ENCODE data around the gene OR2K2.
"Not testable (repeated sequence)": the region's sequence is repeated elsewhere in the genome, so short reads cannot be mapped to it uniquely, and the experiment has no call there.

Gene OR2K2, protein sequence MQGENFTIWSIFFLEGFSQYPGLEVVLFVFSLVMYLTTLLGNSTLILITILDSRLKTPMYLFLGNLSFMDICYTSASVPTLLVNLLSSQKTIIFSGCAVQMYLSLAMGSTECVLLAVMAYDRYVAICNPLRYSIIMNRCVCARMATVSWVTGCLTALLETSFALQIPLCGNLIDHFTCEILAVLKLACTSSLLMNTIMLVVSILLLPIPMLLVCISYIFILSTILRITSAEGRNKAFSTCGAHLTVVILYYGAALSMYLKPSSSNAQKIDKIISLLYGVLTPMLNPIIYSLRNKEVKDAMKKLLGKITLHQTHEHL

DNA sequence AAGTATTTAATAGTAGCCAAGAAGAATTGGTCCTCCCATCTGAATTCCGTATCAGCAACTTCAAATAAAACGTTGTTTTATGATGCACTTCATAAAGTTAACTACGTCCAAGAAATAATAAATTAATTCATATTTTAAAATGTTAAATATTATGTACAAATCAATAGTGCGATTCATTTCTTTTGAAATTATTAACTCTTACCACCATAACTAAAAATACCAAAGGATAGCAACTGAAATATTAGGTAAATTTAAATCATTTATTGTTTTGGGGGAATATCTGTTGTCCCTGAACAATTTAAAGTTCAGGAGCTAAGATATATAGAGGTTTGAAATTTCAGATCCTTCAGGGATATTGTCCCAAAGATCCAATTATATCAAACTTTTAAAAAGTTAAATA, at the start of gene OR2K2:
TSS of gene OR2K2 (minus strand) at position 101 of the 400 bp plus-strand sequence. CDS start 1,791 bp downstream, outside the sequence.
- no peak for DNase-seq

DNA sequence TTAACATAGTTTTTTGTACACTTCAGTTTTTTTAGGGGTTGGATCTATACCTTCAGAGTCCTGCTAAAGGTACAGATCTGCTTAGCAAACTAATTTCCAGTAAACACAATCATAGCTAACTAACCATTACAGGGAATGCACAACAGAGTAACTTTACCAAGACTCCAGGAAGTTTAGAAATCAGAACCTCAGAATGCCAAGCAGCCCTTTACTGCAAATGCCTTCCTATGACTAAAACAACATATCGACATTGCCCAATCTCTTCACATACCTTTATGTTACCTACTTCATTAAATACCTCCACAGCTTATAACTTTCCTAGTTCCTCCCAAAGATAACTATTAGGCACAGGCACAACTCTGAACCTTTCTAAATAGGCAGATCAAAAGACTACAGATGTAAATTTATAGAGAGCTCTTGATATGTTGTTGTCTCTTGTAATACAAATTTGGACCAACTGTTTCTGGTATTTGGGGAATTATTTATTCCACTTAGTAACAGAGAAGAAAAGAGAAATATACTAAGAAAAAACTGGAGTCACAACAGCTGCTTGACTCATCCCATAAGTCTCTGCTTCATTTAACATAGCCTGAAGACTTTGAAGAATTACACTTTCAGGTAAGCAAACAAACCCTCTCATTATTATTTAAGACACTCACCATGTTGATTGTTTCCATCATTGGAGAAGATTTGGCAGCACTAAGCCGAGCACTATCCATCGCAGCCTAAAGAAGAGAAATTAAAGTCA, 46.0 kb upstream of the OR2K2 start:
- DNase-seq, result no peak

DNA sequence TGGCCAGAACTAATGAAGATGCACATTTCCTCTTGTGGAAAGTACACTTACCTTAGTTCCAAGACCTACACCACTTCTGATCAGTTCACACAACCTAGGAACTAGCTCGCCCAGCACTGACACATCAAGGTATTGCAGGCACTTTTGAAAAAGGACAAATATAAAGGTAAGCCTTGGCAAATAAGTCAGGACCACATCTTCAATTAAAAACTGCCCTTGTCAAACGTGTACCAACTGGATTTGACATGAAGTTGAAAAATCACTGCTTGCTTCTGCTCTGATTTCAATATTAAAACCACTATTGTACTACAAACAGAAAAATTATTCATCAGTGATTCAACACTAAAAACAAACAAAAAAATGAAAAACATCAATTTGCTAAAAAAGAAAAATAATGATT, 45.0 kb upstream of the OR2K2 start:
- DNase-seq, result no peak

DNA sequence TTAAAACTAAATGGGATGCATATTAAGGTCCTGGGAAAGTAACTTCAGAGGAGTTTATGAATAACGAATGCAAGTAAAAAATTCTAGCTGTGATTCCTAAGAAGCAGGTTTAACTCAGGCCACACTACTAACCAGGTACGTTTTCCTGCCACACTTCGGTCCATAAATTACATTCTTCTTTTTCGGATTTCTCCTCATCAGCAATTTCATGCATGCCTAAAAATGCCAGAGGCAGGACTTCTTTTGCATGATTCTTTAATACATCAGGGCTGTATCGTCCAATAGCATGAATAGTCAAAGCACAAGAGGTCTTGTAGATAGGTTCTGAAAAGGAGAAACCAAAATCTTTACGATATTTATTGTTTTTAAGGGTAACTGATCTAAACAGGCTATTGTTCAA, 42.3 kb upstream of the OR2K2 start:
- no peak for DNase-seq

DNA sequence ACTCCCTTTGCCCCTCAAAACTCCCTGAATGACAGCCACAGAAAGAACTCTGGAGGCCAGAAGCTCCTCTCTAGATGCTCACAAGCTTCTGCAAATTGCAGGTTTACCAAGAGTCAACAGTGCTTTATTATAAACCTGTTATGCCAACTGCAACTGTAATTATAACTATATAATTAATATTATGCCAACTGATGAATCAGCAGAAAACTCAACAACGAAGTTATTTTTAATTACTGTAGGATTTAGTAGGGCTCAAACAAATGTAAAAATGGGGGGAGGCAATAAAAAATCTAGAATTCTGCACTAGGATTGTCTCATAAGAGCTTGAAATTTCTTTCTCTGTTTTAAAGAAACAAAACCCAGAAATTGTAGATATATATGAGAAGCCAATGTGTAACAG, 37.0 kb upstream of the OR2K2 start:
- no peak for DNase-seq

DNA sequence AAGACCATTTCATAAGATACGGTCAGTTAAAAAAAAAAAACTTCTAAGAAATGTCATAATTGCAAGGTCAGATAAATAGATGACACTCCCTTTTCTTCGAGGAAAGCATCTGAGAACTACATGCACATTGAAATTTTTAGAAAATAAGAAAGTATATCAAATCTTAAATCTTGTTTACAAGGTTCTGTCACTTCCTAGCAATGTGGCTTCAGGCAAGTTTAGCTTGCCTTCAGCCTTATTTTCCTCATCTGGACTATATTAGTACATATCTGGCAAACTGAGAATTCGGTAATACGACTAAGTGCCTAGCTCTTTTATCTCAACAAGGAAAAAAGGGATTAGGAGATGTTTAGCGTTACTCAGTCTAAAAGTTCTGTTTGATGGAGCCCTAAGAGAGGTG, 32.5 kb upstream of the OR2K2 start:
- no peak for DNase-seq

DNA sequence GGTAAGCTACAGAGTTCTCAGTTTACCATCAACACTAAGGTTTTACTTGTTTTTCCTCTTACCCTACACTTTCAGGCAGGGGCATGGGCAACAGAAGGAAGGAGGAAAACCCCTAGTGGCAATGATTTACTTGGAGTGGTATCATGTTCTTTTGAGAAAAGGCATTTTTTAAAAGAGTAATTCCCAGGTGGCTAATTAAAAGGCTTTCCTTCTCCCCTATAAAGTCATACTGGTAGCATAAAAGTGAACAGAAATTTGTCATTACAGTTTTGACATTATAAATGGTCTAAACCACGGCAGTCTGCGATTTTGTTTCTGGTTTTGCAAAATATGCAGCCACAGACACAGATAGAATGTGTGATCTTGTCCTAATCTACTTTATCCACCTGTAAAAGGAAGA, 30.9 kb upstream of the OR2K2 start:
- no peak for DNase-seq

DNA sequence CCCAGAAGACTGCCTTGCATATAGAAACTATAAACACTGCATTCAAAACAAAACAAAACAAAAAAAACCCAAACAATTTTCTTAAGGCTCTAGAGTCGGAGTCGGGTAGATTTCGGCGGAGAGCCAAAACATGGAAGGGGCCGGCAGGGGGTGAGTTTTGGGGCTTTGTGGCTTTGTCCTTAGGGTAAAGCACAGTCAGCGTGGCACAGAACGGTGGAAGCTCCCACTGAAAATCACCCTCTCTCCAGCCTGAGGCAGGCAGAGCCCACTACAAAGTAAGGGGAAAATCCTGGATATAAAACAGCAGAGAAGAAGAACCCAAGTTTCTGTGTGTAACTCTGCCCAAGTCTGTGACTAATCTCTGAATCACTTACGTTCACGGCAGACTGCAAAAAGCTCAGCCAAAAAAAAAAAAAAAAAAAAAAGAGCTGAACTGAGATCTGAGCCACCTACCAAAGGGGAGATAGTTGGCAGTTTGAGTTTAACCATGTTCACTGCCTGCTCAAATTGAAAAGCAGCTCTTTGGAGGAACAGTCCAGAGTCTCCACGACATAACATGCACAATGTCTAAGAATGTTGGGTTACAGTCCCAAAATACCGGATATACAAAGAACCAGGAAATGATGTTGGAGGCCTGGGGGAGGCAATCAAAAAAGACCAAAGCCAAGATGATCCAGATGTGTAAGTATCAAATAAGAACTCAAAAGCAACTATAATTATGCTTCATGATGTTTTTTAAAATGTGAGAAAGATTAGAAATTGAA, 26.6 kb upstream of the OR2K2 start:
- DNase-seq, result no peak

DNA sequence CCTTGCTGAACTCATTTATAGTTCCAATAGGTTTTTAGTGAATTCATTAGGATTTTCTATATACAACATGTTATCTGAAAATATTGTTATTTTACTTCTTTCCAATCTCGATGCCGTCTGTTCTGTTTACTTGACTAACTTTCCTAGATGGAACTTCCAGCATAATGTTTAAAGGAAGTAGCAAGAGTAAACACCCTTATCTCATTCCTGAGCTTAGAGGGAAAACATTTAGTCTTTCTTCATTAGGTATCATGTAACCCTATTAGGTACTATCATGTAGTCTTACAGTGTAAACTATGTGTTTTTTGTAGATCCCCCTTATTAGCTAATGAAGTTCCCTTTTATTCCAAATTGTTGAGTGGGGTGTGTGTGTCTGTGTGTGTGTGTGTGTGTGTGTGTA, 22.5 kb upstream of the OR2K2 start:
- DNase-seq, result no peak

DNA sequence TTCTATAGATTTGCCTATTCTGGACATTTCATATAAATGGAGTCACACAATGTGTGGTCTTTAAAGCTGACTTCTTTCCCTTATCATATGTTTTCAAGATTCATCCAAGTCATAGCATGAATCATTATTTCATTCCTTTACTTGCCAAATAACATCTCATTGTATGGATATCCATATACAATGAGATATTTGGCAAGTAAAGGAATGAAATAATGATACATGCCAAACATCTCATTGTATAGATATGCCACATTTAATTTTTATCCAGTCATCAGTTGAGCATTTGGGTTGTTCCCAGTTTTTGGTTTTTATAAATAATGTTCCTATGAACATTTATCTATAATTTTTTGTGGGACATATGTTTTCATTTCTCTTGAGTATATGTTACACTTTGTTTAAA, 20.5 kb upstream of the OR2K2 start:
- no peak for DNase-seq

DNA sequence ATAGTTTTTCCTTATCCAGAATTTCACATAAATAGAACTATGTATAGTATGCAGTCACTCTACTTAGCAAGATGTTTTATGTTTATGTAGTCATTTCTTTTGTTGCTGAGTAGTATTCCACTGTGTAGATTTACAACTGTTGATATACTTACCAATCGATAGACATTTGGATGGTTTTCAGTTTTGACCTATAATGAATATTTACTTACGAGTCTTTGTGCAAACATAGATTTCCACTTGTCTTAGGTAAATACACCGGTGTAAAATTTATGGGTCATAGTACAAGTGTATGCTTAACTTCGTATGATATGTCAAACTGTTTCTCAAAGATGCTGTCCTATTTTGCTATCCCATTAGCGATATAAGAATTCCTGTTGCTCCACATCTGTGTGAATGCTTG, 19.7 kb upstream of the OR2K2 start:
- no peak for DNase-seq

DNA sequence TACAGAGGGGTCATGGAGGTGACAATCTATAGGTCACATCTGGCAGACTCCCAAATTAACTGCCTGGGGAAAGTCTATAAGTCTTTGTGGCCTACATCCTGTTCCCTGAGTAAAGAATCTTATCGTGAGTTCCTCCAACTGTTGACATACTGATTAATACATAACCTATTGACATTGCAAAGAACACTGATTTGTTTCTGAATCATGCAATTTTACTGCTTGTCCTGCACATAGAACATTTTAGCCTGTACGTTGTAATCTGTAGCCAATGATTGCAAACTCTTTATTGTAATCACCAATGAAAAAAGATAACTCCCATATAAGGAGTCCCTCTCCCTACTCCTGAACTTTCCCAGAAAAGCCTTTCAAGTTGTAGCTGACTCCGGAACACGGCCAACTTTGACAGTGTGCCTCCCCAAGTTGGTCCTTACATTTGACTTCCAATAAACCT, 18.8 kb upstream of the OR2K2 start:
- no peak for DNase-seq

DNA sequence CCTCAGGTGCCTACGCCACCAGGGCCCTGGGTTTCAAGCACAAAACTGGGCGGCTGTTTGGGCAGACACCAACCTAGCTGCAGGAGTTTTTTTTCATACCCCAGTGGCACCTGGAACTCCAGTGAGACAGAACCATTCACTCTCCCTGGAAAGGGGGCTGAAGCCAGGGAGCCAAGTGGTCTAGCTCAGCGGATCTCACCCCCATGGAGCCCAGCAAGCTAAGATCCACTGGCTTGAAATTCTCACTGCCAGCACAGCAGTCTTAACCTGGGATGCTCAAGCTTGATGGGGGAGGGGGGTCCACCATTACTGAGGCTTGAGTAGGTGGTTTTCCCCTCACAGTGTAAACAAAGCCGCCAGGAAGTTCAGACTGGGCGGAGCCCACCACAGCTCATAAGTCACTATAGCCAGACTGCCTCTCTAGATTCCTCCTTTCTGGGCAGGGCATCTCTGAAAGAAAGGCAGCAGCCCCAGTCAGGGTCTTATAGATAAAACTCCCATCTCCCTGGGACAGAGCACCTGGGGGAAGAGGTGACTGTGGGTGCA, 4.4 kb upstream of the OR2K2 start:
- not testable (repeated sequence) for DNase-seq

DNA sequence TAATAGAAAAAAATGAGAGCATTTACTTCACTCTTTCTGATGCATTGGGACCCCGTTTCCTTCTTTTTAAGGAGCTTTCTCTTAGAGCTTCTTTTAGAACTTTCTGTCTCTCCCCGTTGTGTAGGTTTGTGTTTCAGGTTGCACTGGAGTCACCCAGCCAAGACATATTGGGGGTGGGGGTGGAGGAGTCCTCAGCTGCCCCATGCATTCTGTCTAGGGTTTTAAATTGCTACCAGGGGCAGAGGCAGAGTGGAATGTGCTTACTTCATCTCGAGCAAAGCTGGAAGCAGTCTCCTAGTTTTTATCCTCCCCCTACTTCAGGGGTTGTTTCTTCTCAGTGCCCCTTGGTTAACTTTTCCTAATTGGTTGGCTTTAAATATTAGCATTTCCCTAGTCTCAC, 9.4 kb downstream of the OR2K2 start:
- no peak for DNase-seq

DNA sequence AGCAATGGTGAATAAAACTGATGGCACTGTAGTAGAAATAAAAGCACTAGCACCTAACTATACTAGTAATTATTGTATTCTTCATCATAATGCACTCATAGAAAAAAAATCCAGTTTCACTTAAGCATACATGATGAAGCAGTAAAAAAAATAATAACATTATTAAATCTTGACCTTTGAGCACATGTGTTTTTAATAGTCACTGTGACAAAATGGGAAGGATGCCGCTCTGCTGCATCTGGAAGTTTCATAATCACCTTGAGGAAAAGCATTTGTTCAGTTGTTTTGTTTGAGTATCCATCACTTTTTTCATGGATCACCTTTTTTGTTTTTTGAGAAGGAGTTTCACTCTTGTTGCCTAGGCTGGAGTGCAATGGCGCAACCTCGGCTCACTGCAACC, 13.2 kb downstream of the OR2K2 start:
- no peak for DNase-seq

DNA sequence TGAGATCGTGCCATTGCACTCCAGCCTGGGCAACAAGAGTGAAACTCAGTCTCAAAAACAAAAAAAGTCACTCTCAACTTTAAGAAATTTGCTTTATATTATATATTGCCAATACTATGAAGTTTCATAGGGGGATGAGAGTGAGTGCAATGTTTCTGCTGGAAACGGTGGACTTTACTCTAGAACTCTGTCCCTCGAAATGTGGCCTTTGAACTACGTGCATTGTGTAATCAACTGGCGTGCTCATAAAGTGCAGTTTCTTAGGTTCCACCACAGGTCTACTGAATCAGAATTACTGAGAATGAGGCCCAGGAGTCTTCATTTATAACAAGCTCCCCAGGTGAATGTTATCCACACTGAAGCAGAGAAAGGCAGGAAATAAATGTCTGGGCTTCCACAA, 24.1 kb downstream of the OR2K2 start:
- no peak for DNase-seq

DNA sequence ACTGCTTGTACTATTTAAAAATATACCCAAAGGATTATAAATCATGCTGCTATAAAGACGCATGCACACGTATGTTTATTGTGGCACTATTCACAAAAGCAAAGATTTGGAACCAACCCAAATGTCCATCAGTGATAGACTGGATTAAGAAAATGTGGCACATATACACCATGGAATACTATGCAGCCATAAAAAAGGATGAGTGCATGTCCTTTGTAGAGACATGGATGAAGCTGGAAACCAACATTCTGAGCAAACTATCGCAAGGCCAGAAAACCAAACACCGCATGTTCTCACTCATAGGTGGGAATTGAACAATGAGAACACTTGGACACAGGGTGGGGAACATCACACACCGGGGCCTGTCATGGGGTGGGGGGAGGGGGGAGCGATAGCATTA, 26.0 kb downstream of the OR2K2 start:
- DNase-seq, result not testable (repeated sequence)

DNA sequence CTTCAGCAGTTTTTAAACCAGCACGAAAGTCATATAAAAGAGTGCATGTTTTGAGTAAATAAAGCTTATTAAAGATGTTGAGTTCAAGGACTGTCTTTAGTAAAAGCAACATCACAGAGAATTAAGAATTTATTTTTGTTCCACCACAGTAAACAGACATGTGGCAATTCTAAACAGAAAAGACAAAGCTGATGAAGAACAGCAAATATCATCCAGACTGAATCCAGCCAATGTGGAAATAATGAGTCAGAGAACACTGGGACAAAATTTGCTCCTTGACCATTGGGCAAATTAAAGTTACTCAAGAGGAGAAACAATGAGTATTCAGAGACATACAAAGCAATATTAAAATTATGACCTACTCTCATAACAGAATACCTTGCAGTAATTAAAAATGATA, 28.8 kb downstream of the OR2K2 start:
- no peak for DNase-seq

DNA sequence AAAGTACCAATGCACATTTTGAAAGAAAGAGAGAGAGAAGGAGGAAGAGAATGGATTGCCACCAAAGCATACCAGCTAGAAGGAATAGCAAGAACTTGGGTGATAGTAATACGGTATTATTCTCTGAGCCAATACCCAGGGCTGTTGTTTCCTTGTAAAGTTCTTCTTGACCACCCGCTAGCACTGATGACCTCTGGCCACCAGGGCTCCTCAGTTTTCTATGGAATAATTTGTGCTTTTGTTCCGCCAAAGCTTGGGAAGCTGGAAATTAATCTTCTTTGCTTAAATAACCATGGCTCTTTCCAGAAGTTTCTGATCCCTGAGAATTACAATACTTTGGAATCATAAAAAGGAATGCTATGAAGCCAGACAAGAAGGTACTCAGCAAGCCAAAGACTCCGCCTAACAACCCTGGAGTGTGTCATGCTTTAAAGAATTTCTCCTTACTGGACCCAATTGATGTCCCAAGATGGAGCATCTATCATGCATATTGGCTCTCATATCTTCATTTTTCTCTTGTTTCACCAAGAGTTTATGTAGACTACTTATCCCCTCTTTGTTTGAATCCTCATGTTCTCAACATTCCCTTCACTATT, 29.8 kb downstream of the OR2K2 start:
- no peak for DNase-seq

DNA sequence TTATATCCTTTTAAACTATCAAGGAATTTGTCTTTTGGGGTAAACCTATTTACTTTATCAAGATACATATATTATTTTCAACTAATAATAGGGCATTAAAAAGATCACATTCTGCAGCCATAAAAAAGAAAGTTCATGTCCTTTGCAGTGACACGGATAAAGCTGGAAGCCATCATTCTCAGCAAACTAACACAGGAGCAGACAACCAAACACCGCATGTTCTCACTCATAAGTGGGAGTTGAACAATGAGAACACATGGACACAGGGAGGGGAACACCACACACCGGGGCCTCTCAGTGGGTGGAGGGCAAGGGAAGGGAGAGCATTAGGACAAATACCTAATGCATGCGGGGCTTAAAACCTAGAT, 30.4 kb downstream of the OR2K2 start:
- DNase-seq, result not testable (repeated sequence)

DNA sequence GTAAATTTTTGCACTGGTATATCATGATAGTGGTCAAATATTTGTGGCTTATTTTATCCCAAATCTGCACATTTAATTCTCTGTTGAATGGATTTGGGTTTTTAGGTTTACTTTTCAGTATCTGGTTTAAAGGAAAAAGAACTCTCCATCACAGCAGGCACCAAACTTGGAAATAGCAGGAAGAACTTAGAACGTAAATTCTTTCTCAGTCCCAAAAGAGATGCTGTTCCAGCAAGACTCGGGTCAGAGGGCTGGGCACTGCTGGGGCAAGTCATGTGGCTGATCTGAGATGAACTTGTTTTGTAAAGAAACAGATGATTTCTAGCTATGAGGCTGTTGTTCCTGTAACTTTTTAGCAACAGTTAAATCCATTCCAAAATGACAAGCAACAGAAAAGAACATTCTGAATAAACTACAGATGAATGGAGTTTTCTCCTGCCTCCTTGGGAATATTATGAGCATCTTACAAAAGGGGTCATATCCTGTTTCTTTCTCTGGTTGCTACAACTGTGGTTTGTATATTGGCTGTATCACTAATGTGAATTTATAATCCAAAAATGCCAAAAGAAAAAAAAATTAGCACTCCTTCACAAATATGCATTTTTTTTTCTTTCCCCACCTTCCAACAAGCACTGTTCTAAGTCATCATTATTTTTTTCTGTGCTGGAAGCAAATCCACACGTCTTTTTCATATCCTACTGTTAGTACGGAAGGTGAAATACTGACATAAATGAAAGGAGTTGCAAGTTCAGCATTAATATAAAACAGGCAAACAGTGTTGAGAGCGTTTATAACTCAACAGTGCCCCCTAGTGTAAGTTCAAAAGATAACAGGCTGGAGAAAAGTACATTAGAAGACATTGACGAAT, 31.1 kb downstream of the OR2K2 start:
- DNase-seq, result no peak

DNA sequence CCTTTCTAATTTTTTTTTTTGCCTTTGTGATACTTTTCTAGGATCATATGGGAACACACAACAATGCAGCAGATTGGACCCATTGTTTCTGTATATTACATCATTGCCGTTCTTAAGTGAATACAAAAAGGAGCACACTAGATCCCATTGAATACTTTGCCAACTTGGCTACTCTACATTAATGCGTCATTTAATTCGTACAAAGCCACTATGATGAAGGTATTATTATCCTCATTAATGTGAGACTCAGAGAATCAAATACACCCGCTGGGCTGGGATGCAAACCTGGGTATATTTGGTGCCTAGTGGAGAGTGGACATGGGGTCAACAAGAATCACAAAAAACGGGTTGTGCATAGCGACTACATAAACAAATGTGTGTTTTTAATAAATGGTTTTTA, 31.9 kb downstream of the OR2K2 start:
- DNase-seq, result no peak

All from stimulated activated naive CD4-positive, alpha-beta T cell treated with Interleukin-2 at 50 U/mL for 16 hours (primary cell).